HG02885 (cell line): ENCODE results near the gene DUSP3.
"Not testable (repeated sequence)": the region's sequence is repeated elsewhere in the genome, so short reads cannot be mapped to it uniquely, and the experiment has no call there.

Experiments used
- ATAC-seq: cut with Tn5 transposase; IDR thresholded peaks from one replicate; pipeline ENCODE4 v1.9.1; 2021; ENCODE audit warnings: mild to moderate bottlenecking; ENCODE audit not compliant: unreplicated experiment, poor library complexity

Gene DUSP3

GRCh38 chr17:43803758-43804157 is 25.0 kb upstream of the DUSP3 start:
- ATAC-seq: no peak

- ATAC-seq: no peak
These were observed 23.1 kb upstream of the DUSP3 start for GRCh38 chr17:43801844-43802243.

- no peak for ATAC-seq
These were observed 22.0 kb upstream of the DUSP3 start for GRCh38 chr17:43800736-43801135.

- ATAC-seq: no peak
These were observed 20.3 kb upstream of the DUSP3 start for GRCh38 chr17:43799047-43799446.

GRCh38 chr17:43798024-43798423 is 19.2 kb upstream of the DUSP3 start:
- ATAC-seq: not testable (repeated sequence)

GRCh38 chr17:43792668-43793067 is 13.9 kb upstream of the DUSP3 start:
- ATAC-seq: not testable (repeated sequence)

GRCh38 chr17:43791589-43791988 is 12.8 kb upstream of the DUSP3 start:
- ATAC-seq: no peak

- no peak for ATAC-seq
These were observed 11.6 kb upstream of the DUSP3 start for GRCh38 chr17:43790311-43790940.

GRCh38 chr17:43789482-43789881 is 10.7 kb upstream of the DUSP3 start:
- ATAC-seq: no peak

GRCh38 chr17:43788540-43788939 is 9.8 kb upstream of the DUSP3 start:
- ATAC-seq: no peak

GRCh38 chr17:43787728-43788127 is 9.0 kb upstream of the DUSP3 start:
- ATAC-seq: no peak

GRCh38 chr17:43784628-43785101 is 5.9 kb upstream of the DUSP3 start:
- no peak for ATAC-seq

GRCh38 chr17:43784068-43784467 is 5.3 kb upstream of the DUSP3 start:
- ATAC-seq: no peak

GRCh38 chr17:43782913-43783680 is 4.3 kb upstream of the DUSP3 start:
- no peak for ATAC-seq

- no peak for ATAC-seq
These were observed 1.4 kb upstream of the DUSP3 start, which contains the start of gene CFAP97D1 for GRCh38 chr17:43780135-43780534. Gene CFAP97D1, plus strand, starts transcription at chr17:43780435. Its CDS starts 28 bp downstream, at chr17:43780463.

GRCh38 chr17:43779145-43780125 is 658 bp upstream of the DUSP3 start:
- ATAC-seq: no peak

GRCh38 chr17:43774304-43775250 is 4.2 kb downstream of the DUSP3 start:
- no peak for ATAC-seq

GRCh38 chr17:43772877-43773648 is 5.7 kb downstream of the DUSP3 start:
- ATAC-seq: no peak

GRCh38 chr17:43771463-43771862 is 7.3 kb downstream of the DUSP3 start:
- ATAC-seq: no peak
